ENCODE measurements around the gene CMSS1. TPM values are rescaled to one million over a fixed set of nuclear protein-coding genes. Genes with fewer than 3 reads are reported as not detected.

CMSS1 gene
- total RNA-seq, 1 donor from 2014 or later = 35.7 TPM

- no peak for TF ChIP-seq CTCF (IDR thresholded peaks at IDR 0.05; ENCODE audit: unreplicated experiment)
- no peak for DNase-seq (ENCODE audit: low spot score, unreplicated experiment)
- Mint-ChIP-seq H3K9me3 (ENCODE audit: low read depth) (no peaks in the 10 kb centered on the region), H3K27me3 (no peaks in the 10 kb centered on the region), H3K4me3 (ENCODE audit: low read depth) (no peak overlapping the region), H3K4me1 (ENCODE audit: low read depth) (peaks cover 43% of the 10 kb centered on the region), H3K27ac (no peak overlapping the region), H3K36me3 (ENCODE audit: insufficient read depth) (no peaks in the 10 kb centered on the region)
Observed at GRCh38 chr3:100039075-100039474, 221.4 kb downstream of the CMSS1 start.

- H3K4me3 Mint-ChIP-seq (ENCODE audit: low read depth) = no peak overlapping the region
- peak overlapping the region; percentile 71 for H3K27ac Mint-ChIP-seq
- DNase-seq (ENCODE audit: low spot score, unreplicated experiment) = no peak
- H3K36me3 Mint-ChIP-seq (ENCODE audit: insufficient read depth) = no peaks in the 10 kb centered on the region
- peaks cover 37% of the 10 kb centered on the region for H3K4me1 Mint-ChIP-seq (ENCODE audit: low read depth)
- H3K9me3 Mint-ChIP-seq (ENCODE audit: low read depth) = no peaks in the 10 kb centered on the region
- H3K27me3 Mint-ChIP-seq = no peaks in the 10 kb centered on the region
- no peak for TF ChIP-seq CTCF (IDR thresholded peaks at IDR 0.05; ENCODE audit: unreplicated experiment)
Observed at GRCh38 chr3:100040451-100041225, 223.0 kb downstream of the CMSS1 start.

GRCh38 chr3:100041328-100041749, 223.7 kb downstream of the CMSS1 start:
- Mint-ChIP-seq H3K27me3 (no peaks in the 10 kb centered on the region), H3K27ac (peak overlapping the region; percentile 71)

GRCh38 chr3:100042166-100042981, 224.7 kb downstream of the CMSS1 start:
- no peak for TF ChIP-seq CTCF (IDR thresholded peaks at IDR 0.05; ENCODE audit: unreplicated experiment)
- Mint-ChIP-seq H3K4me1 (ENCODE audit: low read depth) (peaks cover 45% of the 10 kb centered on the region), H3K36me3 (ENCODE audit: insufficient read depth) (no peaks in the 10 kb centered on the region), H3K27me3 (no peaks in the 10 kb centered on the region), H3K27ac (peak overlapping the region; percentile 59), H3K4me3 (ENCODE audit: low read depth) (no peak overlapping the region), H3K9me3 (ENCODE audit: low read depth) (no peaks in the 10 kb centered on the region)
- no peak for DNase-seq (ENCODE audit: low spot score, unreplicated experiment)

More at GRCh38 chr3:100041328-100041749, 223.7 kb downstream of the CMSS1 start:
- TF ChIP-seq CTCF (IDR thresholded peaks at IDR 0.05; ENCODE audit: unreplicated experiment) = no peak
- Mint-ChIP-seq H3K4me1 (ENCODE audit: low read depth) (peaks cover 42% of the 10 kb centered on the region), H3K4me3 (ENCODE audit: low read depth) (no peak overlapping the region), H3K9me3 (ENCODE audit: low read depth) (no peaks in the 10 kb centered on the region), H3K36me3 (ENCODE audit: insufficient read depth) (no peaks in the 10 kb centered on the region)
- no peak for DNase-seq (ENCODE audit: low spot score, unreplicated experiment)

- Mint-ChIP-seq H3K36me3 (ENCODE audit: insufficient read depth) (no peaks in the 10 kb centered on the region), H3K9me3 (ENCODE audit: low read depth) (no peaks in the 10 kb centered on the region), H3K27me3 (no peaks in the 10 kb centered on the region), H3K4me3 (ENCODE audit: low read depth) (no peak overlapping the region), H3K27ac (no peak overlapping the region), H3K4me1 (ENCODE audit: low read depth) (peaks cover 47% of the 10 kb centered on the region)
- DNase-seq (ENCODE audit: low spot score, unreplicated experiment) = no peak
- no peak for TF ChIP-seq CTCF (IDR thresholded peaks at IDR 0.05; ENCODE audit: unreplicated experiment)
Observed at GRCh38 chr3:100043271-100043670, 225.6 kb downstream of the CMSS1 start.

Data from progenitor cell of endocrine pancreas (in vitro differentiated cells).